RWPE1 (cell line): ENCODE results near the gene AHCY.
"Not testable (repeated sequence)": the region's sequence is repeated elsewhere in the genome, so short reads cannot be mapped to it uniquely, and the experiment has no call there.

Experiments
- CTCF ChIA-PET: fragments of 350-600 bp; sonication (Branson Sonifier 250); formaldehyde crosslinking; extraction: SDS; loops from one replicate; lab custom pipeline; 2021; lab: Yijun Ruan, JAX
- POLR2A ChIA-PET: fragments of 400-600 bp; formaldehyde crosslinking; extraction: SDS; loops from one replicate; lab custom pipeline; 2020; ENCODE audit warnings: antibody characterized with exemption; ENCODE audit not compliant: low non-redundant PET; lab: Yijun Ruan, JAX
- DNase-seq: peaks from one replicate; pipeline ENCODE4 v3.0.0; 2012; ENCODE audit warnings: low spot score
- H3K27ac ChIP-seq: fragments of 450-650 bp; 2 replicates; pipeline ENCODE4 v1.5.1; 2017
- CTCF ChIP-seq: fragments of 450-650 bp; conservative IDR thresholded peaks from 2 replicates; pipeline ENCODE4 v1.5.1; 2017; ENCODE audit warnings: low read depth, mild to moderate bottlenecking

The AHCY gene

GRCh38 chr20:34333786-34334185, 30.6 kb upstream of the AHCY start:
- DNase-seq = no peak
- POLR2A ChIA-PET = no interaction called here
- peak overlapping the region; percentile 91 for H3K27ac ChIP-seq
- CTCF ChIA-PET = interaction anchor here (0.6 to 5.7 kb wide), 2 partner anchors 21 to 1169 kb away, joined by 3 to 38 read pairs; no protein-coding TSS in a partner anchor
- TF ChIP-seq CTCF = no peak

GRCh38 chr20:34332262-34332920, 29.2 kb upstream of the AHCY start:
- no peak for TF ChIP-seq CTCF
- no peak overlapping the region for H3K27ac ChIP-seq
- no peak for DNase-seq
- POLR2A ChIA-PET = interaction anchor here (0.5 kb wide), 1 partner anchor 16 kb away, joined by 3 read pairs; no protein-coding TSS in a partner anchor
- CTCF ChIA-PET = interaction anchor here (0.5 to 5.7 kb wide), 4 partner anchors 10 to 420 kb away, joined by 3 to 38 read pairs (median 3); no protein-coding TSS in a partner anchor

- no peak for TF ChIP-seq CTCF
- CTCF ChIA-PET = interaction anchor here (0.5 to 1.2 kb wide), 3 partner anchors 9 to 421 kb away, joined by 3 read pairs; no protein-coding TSS in a partner anchor
- POLR2A ChIA-PET = no interaction called here
- no peak overlapping the region for H3K27ac ChIP-seq
- DNase-seq = no peak
Observed at GRCh38 chr20:34331838-34332237, 28.7 kb upstream of the AHCY start.

GRCh38 chr20:34330861-34331544, 27.8 kb upstream of the AHCY start:
- H3K27ac ChIP-seq, DNase-seq, POLR2A ChIA-PET: not testable (repeated sequence)
- CTCF ChIA-PET = interaction anchor here (0.6 kb wide), 1 partner anchor 83 kb away, joined by 5 read pairs; no protein-coding TSS in a partner anchor

DNA sequence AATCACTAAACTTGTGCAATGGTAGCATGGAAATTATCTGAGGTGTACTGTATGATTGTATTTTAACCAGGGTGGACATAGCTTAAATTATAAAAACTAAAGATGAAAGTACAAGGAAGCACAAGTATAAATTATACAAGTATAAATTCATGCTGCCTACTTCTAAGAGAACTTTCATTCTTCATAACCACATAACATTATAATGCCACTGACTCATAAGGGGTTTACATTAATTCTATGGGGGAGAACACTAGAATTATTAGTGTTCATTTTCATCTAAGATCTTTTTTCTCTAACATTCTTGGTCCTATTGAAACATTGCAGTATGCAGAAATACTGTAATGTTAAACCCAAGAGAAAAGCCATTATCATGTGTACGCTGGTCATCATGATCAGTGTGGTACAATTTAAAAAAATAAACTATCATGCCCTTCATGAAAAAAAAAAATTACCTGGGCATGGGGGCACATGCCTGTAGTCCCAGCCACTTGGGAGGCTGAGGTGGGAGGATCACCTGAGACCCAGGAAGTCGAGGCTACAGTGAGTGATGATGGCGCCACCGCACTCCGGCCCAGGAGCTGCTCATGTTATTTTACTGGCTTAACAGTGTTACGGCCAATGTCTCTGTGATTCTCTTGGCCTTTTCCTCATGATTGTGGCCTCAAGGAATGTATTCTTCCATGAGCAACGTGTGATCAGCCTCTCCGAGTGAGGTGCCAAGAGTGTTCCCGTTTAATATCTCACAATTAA, 25.9 kb upstream of the AHCY start:
- POLR2A ChIA-PET = no interaction called here
- no peak overlapping the region for H3K27ac ChIP-seq
- DNase-seq = no peak
- CTCF ChIA-PET = interaction anchor here (0.6 to 0.8 kb wide), 2 partner anchors 16 to 323 kb away, joined by 3 read pairs; no protein-coding TSS in a partner anchor
- no peak for TF ChIP-seq CTCF

DNA sequence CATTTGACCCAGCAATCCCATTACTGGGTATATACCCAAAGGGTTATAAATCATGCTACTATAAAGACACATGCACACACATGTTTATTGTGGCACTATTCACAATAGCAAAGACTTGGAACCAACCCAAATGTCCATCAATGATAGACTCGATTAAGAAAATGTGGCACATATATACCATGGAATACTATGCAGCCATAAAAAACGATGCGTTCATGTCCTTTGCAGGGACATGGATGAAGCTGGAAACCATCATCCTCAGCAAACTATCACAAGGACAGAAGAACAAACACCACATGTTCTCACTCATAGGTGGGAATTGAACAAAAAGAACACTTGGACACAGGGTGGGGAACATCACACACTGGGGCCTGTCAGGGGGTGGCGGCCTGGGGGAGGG, 25.1 kb upstream of the AHCY start:
- POLR2A ChIA-PET, DNase-seq, H3K27ac ChIP-seq: not testable (repeated sequence)
- CTCF ChIA-PET = interaction anchor here (0.6 kb wide), 1 partner anchor 324 kb away, joined by 3 read pairs; no protein-coding TSS in a partner anchor

- no peak for TF ChIP-seq CTCF
- DNase-seq = no peak
- no peak overlapping the region for H3K27ac ChIP-seq
- POLR2A ChIA-PET = interaction anchor here (0.7 kb wide), 1 partner anchor 11 kb away, joined by 3 read pairs; no protein-coding TSS in a partner anchor
- CTCF ChIA-PET = interaction anchor here (0.6 kb wide), 1 partner anchor 1878 kb away, joined by 6 read pairs; no protein-coding TSS in a partner anchor
Observed at GRCh38 chr20:34324541-34324940, 21.4 kb upstream of the AHCY start.
